HG03175 (cell line): ENCODE data around the gene CPB1.
A peak's percentile ranks its signal among the peaks of the same experiment; 100 is the strongest.

Experiments used
- ATAC-seq: cut with Tn5 transposase; IDR thresholded peaks from one replicate; pipeline ENCODE4 v1.9.1; 2021; ENCODE audit warnings: mild to moderate bottlenecking, moderate library complexity; ENCODE audit not compliant: unreplicated experiment

Gene CPB1

GRCh38 chr3:148829926-148830325 lies 2.3 kb downstream of the CPB1 start:
- ATAC-seq = no peak

GRCh38 chr3:148833223-148833622 lies 5.6 kb downstream of the CPB1 start:
- no peak for ATAC-seq

- ATAC-seq = peak; percentile 70
These were observed 12.2 kb downstream of the CPB1 start for GRCh38 chr3:148839805-148840204.

GRCh38 chr3:148840451-148840850 lies 12.8 kb downstream of the CPB1 start:
- ATAC-seq = peak; percentile 3

- ATAC-seq = no peak
These were observed 18.3 kb downstream of the CPB1 start for GRCh38 chr3:148845756-148846395.

GRCh38 chr3:148847351-148847750 lies 19.7 kb downstream of the CPB1 start:
- no peak for ATAC-seq

- ATAC-seq = no peak
These were observed 20.8 kb downstream of the CPB1 start for GRCh38 chr3:148848410-148848809.

- ATAC-seq = no peak
These were observed 24.8 kb downstream of the CPB1 start for GRCh38 chr3:148852271-148852992.

GRCh38 chr3:148853076-148853475 lies 25.5 kb downstream of the CPB1 start:
- no peak for ATAC-seq

GRCh38 chr3:148854061-148854460 lies 26.4 kb downstream of the CPB1 start:
- ATAC-seq = no peak

GRCh38 chr3:148856384-148856783 lies 28.8 kb downstream of the CPB1 start:
- no peak for ATAC-seq

GRCh38 chr3:148857316-148857715 lies 29.7 kb downstream of the CPB1 start:
- no peak for ATAC-seq

- ATAC-seq = peak; percentile 85
These were observed 33.8 kb downstream of the CPB1 start for GRCh38 chr3:148861277-148861869.

GRCh38 chr3:148863297-148863696 lies 35.7 kb downstream of the CPB1 start:
- no peak for ATAC-seq

- ATAC-seq = no peak
These were observed 36.2 kb downstream of the CPB1 start for GRCh38 chr3:148863814-148864213.

GRCh38 chr3:148865049-148865448 lies 37.4 kb downstream of the CPB1 start, which contains the start of gene CPA3:
Gene CPA3 (plus strand): TSS chr3:148865296. CDS start chr3:148865308, 12 bp downstream.
- no peak for ATAC-seq

- ATAC-seq = no peak
These were observed 38.6 kb downstream of the CPB1 start for GRCh38 chr3:148866261-148866660.

GRCh38 chr3:148873270-148873927 lies 45.8 kb downstream of the CPB1 start:
- no peak for ATAC-seq

GRCh38 chr3:148873977-148874376 lies 46.4 kb downstream of the CPB1 start:
- no peak for ATAC-seq

GRCh38 chr3:148878095-148878494 lies 50.5 kb downstream of the CPB1 start:
- no peak for ATAC-seq

GRCh38 chr3:148879256-148879655 lies 51.6 kb downstream of the CPB1 start:
- ATAC-seq = no peak

GRCh38 chr3:148880681-148881080 lies 53.1 kb downstream of the CPB1 start:
- no peak for ATAC-seq
